GM19023 (cell line): ENCODE data around the gene MRTFB.

Experiments
- ATAC-seq: cut with Tn5 transposase; IDR thresholded peaks from one replicate; pipeline ENCODE4 v1.9.1; 2021; ENCODE audit warnings: mild to moderate bottlenecking, moderate library complexity; ENCODE audit not compliant: unreplicated experiment

The MRTFB gene

DNA sequence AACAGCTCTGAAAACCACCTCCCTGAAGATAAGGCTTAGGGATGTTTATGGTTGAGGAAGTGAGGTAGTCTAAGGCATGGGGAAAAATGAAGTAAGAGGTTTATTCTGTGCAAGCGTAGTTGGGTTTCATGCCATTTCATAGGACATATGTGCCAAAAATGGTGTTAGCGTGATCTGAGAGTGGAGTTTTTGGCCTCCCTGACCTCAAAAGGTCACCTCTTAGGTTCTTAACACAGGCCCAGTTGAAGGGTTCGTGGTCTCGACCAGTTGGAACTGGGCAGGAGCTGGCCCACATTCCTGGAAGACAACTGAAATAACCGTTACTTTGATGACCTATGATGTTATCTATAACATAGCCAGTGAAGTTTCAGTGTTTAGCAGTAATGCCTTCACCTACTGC, 57.0 kb downstream of the MRTFB start:
- ATAC-seq, result no peak

DNA sequence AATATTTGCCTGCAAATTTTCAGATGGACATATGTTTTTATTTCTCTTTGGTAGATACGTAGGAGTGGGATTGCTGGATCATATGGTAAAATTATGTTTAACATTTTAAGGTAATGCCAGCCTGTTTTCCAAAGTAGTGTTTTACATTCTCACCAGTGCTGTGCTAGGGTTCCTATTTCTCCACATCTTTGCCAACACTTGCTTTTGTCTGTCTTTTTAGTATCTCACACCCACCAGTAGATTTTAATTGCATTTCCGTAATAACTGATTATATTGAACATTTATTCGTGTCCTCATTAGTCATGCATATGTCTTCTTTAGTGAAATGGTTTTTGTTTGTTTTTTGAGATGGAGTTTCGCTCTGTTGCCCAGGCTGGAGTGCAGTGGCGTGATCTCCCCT, 58.4 kb downstream of the MRTFB start:
- ATAC-seq, result no peak

DNA sequence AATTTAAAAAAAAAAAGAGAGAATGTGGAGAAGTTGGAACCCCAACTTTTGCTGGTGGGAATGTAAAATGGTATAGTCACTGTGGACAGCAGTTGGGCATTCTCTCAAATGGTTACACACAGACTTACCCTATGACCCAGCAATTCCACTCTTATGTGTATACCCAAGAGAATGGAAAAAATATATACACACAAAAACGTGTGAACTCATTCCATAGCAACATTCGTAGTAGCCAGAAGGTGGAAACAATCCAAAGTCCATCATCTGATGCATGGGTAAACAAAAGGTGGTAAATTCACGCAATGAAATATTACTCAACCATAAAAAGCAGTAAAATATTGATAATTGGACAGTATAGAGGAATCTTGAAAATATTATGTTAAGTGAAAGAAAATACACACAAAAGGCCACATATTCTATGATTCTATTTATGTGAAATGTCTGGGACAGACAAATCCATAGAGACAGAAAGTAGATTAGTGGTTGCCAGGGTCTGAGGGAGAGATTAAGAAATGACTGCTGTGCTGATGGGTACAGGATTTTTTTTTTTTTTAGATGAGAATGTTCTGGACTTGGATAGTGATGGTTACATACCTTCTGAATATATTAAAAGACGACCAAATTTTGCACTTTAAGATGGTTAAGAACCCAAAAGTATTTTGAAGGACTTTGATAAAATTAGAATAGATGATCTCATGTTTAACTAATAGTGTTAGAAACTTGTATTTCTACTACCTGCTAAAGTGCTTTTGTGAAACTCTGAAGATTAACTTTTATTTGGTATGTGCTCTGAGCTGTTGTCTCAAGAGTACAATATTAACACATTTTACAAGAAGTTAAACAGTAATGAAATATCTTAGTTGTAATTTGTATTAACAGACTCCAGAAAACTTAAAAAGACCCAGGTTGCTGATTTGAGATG, 60.9 kb downstream of the MRTFB start:
- no peak for ATAC-seq

DNA sequence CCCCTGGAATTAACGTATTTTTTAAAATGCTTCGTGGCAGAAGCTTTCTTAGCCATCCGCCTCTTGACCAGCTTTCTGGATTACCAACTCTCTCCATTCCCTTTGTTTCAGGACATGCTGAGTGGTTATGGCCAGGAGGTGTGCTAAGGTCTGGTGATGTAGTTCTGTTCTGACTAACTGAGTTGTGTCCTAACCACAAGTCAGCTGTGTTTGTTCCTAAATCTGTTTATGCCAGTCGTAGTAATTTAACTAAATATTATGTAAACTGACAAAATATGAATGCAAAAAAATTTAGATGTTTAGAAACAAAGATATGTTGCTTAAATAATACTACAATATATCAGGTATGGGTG, 61.6 kb downstream of the MRTFB start:
- ATAC-seq, result no peak

DNA sequence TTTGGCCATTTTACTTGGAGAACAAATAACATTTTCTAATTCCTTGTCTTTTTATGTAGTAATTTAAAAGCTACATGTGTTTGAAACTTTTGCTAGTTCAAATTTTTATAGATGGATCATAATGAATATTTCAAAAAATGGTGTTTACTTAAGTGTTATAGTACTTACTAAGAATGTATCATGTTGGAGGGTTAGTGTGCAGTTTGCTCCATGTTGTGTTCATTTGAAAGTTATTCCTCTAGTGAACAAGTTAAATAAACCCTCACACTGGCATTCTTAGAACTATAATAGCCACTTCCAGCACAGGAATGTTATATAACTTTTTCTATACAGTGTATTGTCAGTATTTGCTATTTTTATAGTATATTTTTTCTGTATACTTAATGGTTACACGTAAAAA, 62.8 kb downstream of the MRTFB start:
- no peak for ATAC-seq

DNA sequence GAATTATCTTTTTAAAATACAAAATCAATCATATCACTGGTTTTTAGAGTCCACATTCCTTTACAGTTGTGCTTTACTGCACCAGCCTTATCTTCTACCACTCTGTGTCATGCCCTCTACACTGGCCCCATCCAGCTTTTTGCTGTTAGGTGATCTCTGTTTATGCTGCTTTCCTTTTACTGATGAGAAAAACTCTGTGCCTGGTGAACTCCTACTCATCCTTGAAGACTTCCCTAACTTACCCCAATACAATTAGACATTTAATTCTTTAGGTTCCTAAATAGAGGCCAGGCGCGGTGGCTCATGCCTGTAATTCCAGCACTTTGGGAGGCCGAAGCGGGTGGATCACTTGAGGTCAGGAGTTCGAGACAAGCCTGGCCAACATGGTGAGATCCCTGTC, 64.6 kb downstream of the MRTFB start:
- no peak for ATAC-seq

DNA sequence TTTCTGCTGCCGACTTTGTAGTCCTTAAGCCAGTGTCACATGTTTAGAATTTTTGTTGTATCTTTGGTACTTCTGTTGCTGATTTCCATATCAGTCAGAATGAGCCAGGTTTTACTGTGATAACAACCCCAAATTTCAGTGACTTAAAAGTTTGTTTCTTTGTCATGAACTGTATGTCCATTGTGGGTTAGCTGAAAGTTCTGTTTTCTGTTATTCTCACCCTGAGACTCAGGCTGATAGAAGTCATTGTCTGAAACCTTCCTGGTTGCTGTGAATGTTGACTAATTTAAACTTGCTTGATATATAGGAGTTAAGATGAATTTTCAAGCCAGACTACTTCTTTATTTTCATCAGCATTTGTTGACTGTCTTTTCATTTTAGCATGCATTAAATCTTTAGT, 68.8 kb downstream of the MRTFB start:
- no peak for ATAC-seq

DNA sequence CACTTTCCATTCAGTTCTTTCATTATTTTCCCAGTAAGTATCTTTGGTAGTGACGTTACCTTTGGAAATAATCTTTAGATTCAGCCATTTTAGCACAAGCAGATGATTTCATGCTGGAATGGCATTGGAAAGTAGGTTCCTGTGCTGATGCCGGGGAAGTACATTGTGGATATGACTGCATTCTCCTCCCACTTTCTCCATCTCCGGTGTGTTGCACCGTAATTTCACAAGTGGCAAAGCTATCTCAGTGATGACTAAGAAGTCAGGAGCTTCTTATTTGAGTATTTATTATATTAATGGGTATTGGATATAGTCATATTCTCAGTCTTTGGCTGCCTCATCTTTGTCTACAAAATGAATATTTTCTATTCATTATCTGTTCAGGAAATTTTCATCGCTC, 69.8 kb downstream of the MRTFB start:
- ATAC-seq, result no peak

DNA sequence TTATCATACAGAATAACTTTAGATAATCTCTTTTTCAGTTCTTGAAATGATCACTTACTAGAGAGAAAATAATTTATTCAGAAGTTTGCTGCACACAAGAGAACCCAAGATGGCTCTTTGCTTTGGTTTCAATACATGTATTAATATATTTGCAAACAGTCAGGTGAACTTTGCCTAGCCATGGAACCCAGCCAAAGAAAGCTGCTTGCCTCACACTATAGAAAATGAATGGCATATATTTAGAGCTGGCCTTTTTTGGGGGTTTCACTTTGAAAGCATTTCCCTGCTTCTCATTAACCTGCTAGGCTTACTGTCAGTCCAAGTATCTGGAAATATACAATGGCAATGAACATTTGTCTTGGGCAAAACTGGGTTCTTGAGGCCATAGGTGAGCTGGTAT, 75.3 kb downstream of the MRTFB start:
- ATAC-seq, result no peak

DNA sequence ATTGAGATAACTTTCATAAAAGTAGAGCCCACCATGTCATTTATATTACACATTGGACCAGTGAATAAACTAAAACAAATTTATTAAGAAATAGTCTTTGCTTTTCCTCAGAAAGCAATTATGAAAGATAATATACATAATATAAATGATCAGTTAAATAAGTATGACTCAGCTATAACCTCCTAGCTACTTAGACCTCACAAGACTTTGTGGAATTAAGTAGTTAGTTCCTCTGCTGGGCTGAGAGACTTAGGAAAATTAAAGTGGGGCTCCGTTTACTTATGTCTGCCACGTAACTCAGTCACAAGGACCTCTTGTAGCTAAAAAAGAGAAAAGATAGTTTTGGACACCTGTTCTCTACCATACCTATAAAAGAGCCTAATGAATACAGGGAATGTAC, 76.9 kb downstream of the MRTFB start:
- ATAC-seq, result no peak

DNA sequence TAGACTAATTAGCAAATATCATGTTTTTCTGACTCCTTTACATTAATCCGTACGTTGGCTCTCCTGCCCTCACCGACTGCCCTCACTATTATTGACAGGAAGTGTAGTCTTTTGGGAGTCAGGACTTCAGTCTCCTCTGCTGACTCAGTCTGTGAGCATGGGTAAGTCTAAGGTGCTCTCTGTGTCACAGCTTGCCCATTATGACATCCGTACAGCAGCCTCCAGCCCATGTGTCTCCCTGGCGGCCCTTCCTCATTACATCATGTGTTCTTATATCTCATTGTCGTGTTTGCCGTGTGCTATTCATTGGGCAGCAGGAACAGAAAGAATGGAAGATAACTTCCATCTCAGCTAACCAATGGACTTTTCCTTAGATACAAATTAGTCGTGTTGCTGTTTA, 77.5 kb downstream of the MRTFB start:
- ATAC-seq, result no peak

DNA sequence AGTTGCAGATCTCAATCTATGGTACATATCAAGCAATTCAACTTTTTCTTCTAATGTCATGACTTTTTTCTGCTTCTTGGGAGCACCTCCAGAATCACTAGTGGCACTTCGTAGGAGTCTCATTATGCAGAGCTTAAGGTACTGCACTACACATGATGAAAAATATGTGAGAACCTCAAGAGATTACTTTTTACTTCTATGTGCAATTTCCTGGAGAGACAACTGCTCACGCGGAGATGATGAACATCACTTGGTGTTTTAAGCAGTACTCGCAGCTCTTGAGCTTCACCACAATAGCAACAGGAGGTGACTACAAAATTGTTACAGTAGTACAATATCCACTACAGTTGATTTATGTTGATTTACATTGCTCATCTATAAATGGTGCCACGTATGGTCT, 79.7 kb downstream of the MRTFB start:
- ATAC-seq, result no peak

DNA sequence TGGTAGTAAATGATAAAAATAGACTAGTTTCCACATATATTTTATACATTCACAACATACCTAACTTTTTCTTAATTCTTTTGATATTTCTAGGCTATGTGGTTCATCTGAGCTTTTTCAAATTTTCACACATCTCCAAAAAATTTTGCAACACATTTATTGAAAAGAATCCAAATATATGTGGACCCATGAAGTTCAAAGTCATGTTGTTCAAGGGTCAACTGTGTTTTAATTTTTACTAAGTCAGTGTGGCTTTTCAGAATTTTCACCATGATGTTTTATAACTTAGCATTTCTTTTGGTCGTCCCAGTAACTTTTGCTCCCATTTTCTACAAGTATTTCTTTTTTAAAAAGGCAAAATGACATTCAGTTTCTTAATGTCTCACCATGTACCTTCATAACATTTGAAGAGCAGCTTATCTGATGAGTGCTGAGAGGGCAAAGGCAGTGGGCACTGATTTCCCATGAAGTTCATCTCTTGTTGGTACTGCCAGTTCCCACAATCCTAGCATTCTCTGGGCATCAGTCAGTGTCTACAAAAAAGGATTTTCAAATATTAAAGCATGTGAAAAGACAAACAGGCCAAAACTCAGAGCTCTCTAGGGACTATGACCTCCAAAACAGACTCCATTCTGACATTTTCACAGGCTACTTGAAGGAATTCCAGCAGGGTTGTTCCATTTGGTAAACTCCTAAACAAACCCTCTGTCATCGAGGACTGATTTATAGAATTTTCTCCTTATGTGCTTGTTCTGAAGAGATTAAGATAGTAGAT, 80.3 kb downstream of the MRTFB start:
- no peak for ATAC-seq

DNA sequence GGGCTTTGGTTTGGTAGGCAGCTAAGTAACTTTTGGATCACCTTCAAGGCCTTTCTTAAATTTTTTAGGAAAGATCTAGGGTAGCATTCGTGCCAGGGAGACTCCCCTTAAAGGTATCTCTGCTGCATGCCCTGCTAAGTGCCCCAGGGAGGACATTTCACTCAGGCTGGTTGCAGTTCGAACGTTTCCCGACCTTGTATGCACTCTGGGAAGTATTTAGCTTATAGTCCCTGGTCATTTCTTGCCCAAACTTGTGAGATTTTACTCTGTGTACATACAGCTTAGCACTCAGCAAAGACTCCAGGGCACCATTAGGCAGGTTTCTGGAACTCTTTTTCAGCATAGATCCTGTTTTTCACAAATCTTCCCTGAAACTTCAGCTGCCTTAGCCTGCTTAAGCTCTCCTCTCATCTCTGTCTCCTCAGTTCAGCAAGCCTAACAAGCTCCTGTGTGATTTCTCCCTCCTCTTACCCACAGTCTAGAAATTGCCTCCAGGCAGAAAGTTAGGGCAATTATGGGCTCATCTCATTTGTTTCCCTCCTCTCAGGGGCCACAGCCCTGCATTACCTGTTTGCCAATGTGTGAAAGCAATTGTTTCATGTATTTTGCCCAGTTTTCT, 84.6 kb downstream of the MRTFB start:
- ATAC-seq, result no peak

DNA sequence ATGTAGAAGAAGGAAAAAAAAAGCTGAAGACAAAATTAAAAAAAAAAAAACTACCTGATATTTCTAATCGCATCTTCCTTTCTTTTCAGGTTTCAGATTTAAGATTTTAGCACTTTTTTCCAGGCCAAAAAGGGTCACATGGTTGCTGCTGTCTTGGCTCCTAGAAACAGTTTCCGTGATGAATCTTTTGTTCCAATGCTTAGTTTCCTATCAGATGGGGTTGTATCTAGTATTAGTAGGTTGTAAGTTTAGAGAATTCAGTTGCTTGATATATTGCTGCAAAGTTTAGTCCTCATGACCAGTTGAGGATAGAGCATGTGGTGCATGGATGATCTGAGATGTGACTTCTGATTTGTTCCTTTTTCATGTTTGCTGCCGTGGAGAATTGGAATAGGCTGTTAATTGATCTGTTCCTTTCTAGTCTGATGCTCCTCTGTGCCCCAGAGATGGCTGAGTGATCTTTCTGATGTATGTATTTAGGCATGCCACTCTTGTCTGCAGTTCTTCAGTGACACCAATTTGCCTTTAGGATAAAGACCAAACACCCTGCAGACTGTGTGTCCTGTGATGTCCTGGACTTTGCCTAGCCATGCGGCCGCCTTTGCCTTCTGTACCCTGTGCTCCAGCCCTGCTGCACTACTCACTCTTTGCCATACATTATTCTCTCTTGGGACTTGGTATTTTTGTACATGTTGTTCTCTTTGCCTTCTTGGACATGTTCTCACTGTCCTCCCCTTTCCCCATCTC, 94.0 kb downstream of the MRTFB start:
- no peak for ATAC-seq

DNA sequence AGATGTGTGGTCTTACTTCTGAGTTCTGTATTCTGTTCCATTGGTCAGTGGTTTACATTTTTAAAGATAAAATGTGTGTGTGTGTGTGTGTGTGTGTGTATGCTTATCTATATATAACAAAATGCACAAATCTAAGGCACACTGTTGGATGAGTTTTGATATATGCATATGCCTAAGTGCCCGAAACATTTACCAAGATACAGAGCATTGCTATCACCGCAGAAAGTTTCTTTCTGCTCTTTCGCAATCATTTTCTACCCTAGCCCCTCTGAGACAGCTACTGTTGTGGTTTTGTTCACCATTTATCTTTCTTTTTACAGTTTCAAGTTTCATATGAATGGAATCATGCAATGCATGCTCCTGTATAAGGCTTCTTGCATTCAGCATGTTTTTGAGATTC, 97.0 kb downstream of the MRTFB start:
- ATAC-seq, result no peak

DNA sequence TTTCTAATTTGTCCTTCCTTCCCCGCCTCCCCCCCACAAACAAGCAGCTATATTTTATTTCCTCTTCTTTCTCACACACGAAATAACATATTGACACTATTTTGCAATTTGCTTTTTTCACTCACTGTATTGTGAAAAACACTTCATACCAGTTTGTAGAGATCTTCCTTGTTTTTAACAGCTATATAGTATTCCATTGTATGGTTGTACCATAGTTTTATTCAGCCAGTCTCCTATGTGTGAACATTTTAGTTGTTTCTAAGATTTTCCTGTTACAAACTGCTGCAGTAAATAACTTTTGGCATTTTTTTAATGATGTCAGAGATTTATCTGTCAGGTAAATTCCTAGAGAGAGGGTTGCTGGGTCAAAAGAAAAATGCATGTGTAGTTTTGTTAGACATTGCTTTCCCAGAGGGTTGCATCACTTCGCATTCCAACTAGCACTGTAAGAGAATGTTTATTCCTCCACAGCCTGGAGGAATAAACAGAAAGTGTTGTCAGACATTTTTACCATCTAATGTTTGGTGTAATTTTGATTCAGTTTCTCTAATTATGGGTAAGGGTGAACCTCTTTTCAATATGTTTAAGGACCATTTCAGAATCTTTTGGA, 101.2 kb downstream of the MRTFB start:
- ATAC-seq, result no peak

DNA sequence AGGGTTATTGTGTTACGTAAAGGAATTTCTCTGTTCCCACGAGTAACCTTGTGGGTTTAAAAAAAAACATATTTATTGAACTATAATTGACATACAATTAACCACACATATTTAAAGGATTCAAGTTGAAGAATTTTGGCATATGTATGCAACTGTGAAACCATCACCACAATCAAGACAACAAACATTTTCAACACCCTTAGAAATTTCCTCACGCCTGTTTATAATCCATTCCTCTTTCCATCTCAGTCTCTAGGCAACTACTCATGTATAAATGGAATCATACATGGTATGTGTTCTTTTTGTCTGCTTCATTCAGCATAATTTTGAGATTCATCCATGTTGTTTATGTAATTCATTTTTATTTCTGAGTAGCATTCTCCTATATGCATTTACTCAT, 104.0 kb downstream of the MRTFB start:
- no peak for ATAC-seq

DNA sequence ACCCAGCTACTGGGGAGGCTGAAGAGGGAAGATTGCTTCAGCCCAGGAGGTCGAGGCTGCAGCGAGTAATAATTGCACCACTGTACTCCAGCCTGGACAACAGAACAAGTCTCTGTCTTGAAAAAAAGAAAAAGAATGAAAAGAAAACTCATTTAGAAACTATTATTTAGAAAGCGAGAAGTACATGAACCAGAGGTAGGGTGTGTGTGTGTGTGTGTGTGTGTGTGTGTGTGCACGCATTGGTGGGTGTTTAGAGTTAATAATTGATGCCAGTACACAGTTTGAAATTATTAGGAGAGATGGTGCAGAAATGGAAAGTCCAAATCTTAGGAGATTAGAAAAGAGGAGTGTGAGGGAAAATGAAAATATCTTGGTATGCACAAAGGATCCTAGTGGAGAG, 106.6 kb downstream of the MRTFB start:
- no peak for ATAC-seq

DNA sequence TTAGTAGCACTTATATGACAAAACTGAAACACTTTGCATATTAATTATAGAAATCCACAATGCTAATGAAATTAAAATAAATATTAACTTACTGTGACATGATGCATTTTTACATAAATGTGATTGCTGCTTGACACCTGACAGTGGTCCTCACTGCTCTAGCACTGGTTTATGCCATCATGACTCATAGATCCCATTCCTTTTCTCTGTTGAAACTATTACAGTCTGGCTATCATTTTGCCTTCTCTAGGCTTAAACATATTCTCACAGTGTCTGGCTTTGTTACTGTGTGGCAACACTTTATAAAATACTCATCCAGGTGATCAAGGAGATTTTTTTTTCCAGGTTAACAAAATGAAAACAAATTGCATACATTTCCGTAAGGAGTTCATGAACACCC, 108.0 kb downstream of the MRTFB start:
- no peak for ATAC-seq

DNA sequence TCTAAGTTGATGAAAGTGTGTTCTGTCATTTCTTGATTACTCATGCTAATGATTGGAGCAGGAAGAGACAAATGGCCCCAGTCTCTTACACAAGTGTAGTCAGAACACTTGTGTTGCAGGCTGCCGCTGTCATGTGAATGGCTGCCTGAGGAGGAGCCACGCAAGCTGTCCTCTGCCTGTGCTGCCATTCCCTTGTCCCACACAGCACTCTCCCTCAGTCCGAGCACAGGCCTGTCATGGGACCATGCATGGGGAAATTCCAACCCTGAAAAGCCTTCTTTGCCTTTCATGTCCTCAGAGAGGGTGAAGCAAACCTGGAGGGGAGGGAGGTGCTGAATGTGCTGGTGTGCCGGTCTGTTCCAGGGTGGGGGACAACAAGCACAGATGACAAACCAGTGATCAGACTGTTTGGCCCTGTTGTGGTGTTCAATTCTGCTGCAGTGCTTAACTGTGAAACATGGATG, 109.4 kb downstream of the MRTFB start:
- no peak for ATAC-seq
